ENCODE measurements around the gene DPYD.

The DPYD gene

DNA sequence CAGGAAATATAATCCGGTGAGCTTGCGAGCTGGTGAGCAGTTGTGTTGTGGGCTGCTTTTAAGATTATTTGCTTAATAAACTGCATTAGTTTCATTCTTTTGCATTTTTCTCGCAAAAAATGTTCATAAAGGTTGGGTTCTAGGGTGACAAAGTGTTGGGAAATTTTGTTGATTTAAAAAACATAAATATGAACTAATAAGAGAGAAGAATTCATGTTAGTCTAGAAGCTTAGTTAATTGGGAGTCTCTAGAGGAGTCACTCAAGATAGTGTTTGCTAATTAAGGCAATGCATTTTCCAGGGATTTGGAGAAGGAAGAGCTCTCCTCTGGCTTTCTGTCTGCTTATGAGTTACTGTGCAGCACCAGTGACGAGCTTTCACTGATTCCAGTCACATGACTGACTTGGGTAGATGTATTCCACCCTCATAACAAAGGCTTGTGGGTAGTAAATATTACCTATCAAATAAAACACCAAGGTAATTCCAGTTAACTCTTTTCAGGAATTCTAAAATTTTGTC lies 782.3 kb downstream of the DPYD start:
- DNase-seq (ENCODE audit: low read depth): no peak

DNA sequence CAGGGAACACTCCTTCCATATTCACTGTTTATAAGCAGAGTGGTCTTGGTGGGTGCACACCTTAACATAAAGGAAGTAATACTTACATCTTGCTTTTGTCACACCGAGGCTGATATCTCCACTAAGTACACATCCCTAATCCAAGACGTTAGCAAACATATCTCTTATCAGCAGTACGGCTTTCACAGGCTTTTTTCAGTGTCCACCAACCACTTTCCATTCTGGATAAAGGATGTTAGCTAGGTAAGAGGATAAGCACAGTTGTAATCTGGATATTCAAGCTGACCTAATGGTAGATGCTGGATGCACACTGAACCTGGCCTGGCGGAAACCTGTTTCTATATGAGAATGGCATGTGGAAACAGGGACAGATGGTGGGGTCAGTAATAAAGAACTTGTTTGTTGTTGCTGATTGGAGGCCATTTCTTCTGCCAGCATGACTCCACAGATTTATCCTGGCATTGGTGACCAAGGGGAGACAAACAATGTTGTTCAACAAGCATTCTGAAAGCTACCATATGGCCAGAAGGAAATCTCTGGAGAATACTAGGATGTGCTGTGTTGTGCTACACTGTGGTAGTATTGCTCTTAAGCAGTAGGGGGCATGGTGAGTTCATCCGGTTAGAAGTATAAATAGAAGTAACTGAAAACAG lies 782.8 kb downstream of the DPYD start:
- peak; percentile 64 for DNase-seq (ENCODE audit: low read depth)

DNA sequence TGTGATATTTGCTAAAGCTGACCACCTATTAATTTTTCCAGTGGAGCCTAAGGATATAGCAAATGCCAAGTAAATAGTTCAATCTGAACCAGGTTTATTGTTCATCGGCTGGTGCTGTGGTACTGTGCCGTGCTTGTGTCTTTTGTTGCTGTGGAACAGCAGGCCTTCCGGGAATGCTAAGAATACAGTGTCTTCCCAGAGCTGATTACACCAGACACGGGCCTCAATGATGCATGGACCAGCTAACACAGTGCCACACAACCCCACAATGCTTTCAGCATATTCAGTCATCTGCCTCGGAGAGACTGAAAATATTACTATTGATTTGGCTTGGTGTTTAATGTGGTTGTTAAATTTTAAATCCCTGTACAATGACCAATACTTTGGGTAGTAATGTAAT lies 783.8 kb downstream of the DPYD start:
- DNase-seq (ENCODE audit: low read depth): no peak

DNA sequence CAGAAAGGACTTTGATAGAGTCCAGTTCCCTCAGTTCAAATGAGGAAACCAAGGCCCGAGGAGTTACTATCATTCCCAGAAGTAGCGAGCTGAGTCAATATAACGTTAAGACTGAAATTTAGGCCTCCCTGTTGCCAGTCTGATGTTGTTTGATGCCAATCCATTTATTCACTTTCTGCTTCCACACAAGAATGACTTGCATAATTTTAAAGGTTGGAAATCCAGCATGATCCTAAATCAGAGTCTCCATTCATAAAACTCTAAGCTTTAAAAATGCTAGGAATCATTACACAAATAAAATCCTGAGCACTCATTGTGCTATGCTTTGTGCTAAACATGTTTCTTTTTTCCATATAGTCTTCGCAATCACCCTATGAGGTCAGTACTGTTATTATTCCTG lies 784.9 kb downstream of the DPYD start:
- no peak for DNase-seq (ENCODE audit: low read depth)

DNA sequence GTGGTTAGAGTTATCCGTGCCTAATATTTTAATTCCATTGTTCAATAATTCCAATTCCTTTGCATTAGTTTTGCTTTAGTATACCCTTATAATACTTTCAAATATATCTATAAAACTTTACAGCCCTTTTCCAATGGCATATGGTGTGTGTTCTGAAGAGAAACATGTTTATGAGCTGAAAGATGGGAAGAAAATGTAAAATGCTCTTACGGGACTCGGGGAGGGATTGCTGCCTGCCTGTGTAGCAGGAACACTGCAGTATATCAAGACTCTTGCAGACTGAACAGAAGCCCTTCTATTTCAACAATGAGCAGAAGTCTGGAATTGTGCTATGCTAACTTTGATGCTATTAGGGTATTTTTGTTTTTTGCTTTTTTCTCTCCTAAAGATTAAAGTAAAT lies 792.4 kb downstream of the DPYD start:
- no peak for DNase-seq (ENCODE audit: low read depth)

DNA sequence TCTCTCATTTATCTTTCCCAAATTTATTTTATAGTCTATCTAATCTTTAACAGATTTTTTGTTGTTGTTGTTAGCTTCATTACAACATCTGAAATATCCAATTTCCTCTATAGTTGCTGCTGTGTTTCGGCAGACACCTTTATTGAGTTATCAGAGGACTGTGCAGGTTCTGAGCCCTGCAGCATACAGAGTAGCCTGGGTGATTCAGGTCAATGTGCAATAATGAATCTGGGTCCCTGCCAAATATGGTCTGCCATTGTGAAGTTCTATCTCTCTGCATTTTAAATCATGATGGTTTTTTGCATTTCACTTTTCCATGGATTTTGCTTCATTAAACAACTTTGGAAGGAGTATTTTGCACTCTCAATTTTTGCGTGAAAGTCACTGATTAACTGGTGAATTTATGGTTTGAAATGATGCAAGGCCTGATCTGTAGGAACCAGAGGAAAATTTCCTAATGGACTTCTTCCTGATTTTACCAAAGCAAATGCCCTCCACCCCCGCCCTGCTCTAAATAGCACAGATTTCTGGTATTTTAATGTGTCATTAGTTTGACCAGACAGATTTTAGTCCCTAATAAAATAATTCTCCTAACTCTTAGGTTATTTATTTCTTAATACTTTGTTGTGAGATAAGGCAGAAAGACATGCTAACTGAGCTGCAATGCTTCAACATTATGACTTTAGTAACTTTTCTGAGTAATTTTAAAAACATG lies 797.0 kb downstream of the DPYD start:
- DNase-seq (ENCODE audit: low read depth): no peak

DNA sequence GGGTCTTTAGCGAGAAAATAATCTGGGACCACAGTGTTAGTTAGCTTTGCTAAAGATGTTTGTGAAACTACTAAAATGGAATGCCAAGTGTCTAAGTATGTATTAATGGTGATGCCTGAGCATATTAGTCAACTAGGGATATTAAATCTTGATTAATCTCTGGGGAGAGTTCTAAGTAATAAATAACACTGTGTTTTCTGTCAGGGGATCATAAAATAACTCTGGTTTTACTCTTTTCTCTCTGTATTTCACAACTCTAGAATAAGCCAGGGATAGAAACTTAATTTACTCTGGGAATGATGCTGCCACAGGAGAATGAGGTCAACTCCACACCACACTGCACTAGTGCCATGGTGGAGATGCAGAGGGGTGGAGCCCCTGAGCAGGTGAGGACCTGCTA lies 800.0 kb downstream of the DPYD start:
- DNase-seq (ENCODE audit: low read depth): no peak

DNA sequence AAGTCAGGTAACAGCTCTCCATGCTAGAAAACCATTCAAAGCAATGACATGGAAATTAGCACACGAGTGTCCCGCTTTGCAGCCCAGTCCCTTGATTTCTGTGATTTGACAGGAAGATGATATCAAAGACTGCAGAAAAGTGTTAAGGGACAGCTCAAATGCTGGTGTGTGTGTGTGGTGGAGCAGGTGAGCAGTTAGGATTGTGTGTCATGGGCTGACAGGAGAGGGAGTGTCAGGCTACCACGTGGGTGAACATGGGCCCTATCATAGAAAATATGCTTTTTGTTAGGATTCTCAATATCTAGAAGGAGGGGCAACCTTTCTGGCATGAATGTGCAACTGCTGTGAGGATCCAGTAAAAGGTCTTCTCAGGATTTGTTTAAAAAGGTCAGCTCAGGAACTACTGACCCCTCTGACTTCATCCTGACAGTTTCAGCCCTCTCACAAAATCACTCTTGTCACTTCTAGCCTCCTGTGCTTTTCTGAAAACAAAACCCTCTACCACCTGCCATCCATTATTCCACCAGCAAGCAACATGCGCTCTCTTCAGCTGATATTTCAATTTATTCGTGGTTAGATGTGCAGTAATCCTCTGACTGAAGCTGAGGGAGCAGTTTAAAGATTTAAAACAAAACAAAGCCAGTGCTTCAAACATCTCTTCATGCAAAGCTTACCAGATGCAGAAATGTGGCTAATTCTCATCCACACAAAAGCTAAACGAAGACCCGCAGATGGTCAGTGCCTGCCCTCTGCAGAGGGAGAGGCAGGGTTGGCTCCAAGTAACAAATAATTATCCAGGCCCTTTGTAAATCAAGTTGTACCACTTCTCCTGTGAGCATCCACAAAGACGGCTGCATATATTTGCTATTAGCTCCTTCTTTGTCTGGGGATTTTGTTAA lies 801.3 kb downstream of the DPYD start:
- DNase-seq (ENCODE audit: low read depth): no peak

DNA sequence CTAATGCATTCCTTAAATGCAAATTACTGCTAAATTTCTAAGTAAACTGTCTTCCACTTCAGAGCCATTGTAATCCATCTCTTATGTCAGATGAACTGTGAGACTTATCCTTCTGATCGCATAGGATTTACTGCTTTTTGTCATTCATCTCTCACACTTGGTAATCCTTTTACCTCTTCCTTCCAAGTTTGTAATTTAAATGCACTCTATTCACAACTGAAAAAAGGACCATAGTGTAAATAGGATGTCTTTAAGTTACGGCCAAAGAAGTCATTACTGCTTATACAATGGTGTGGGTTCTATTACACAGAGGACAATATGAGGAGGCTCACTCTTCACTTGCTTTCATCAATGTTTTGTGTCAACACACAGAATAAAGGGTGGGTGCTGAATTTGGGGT lies 806.0 kb downstream of the DPYD start:
- no peak for DNase-seq (ENCODE audit: low read depth)

DNA sequence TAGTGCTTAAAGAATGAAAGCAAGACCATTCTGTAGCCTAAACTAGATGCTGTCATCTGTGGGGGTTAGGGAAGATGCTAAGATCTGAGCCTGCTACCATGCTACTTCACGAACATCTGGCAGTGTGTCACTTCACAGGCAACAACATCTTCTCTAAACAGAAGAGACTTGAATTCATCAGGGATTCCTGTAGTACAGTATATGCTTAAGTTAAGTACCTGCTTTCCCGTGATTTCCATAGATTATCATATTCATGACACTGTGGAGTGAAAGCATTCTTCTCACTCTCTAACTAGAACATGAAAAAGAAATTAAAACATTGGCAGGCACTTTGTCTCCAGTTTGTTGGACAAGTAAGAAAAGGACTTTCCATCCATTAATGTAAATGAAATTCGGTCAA lies 808.4 kb downstream of the DPYD start:
- no peak for DNase-seq (ENCODE audit: low read depth)

DNA sequence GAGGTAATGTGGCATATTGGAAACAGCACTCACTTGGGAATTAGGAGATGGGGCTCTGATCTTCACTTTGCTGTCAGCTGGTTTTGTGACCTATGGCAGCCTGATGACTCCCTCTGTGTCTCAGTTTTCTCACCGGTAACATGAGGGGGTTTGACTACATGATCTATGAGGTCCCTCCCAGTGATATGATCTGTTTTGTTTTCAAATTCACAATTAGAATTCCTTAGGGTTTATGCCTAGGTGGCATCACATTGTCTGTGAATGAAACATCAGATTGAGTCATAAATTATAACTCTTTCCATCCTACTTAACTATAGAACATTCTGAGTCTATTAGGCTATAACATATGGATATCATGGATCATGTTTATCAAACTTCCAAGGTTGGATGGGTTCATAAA lies 812.7 kb downstream of the DPYD start:
- DNase-seq (ENCODE audit: low read depth): no peak

DNA sequence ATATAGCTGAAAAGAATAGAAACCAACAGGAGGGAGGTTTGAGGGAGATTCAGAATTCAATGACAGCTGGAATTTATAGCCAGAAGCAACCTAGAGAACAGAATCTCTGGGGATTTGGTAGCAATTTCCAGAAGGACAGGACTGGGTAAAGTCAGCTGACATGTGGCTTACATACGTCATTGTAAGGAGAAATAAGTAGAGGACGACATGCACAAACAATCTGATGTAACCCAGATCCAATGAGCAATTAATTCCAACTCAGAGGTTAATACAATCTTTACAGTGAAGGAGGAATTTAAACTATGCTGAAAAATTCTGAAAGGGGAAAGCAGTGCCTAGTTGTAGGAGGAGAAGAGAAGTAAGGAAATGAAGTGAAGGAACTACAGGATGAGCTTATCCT lies 815.3 kb downstream of the DPYD start:
- DNase-seq (ENCODE audit: low read depth): no peak

DNA sequence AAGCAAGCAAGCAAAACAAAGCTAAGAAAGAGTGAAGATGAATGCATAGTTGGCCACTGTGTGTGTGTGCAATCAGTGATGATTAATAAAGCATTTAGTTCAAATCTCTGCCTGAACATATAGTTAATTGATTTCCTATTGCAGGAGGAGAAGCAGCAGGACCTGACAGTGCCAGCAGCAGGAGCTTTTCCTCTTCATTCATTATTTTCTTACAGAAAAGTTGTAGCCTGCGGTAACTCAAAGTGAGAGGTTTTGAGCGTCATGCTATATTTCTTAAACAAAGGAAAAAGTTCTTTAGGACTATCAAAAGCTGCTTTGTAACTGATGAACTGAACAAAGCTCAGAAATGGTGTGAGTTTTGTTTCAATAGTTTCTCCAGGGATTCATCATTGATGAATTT lies 819.3 kb downstream of the DPYD start:
- no peak for DNase-seq (ENCODE audit: low read depth)

DNA sequence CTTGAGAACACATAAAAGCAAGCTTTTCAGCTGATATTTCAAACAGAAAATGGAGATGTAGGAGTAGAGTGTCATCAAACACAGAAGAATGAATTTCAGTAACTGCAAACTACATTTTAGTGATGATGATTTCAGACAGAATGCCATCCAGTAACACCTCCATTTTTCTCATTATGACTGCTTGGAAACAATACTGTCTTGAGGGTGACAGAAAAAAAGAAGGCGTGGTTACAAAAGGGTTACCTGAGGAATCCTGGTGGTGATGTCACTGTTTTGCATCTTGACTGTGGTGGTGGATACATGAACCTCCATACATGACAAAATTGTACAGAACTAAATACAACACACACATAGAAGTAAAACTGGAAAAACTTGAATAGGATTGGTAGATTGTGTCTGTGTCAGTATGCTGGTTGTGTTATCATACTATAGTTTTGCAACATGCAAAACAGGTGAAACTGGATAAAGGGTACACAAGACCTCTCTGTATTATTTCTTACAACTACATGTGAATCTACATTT lies 823.4 kb downstream of the DPYD start:
- DNase-seq (ENCODE audit: low read depth): no peak

DNA sequence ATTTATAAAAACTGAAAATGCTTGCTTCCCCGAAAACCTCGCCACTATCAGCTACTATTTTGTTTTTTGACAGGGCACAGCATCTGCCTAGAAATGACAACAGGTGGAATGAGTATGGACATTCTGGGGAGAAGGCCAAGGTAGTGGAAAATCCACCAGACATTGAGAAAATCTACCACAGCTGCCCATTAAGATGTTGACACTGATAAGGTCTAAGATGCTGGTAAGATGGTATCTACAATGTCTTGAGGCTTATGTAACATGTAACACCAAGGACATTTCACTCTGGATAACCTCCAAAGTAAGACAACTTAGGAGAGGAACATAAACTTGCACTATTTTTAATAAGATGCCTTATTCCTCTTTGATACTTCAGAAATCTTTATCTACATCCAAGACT lies 825.1 kb downstream of the DPYD start:
- DNase-seq (ENCODE audit: low read depth): no peak

DNA sequence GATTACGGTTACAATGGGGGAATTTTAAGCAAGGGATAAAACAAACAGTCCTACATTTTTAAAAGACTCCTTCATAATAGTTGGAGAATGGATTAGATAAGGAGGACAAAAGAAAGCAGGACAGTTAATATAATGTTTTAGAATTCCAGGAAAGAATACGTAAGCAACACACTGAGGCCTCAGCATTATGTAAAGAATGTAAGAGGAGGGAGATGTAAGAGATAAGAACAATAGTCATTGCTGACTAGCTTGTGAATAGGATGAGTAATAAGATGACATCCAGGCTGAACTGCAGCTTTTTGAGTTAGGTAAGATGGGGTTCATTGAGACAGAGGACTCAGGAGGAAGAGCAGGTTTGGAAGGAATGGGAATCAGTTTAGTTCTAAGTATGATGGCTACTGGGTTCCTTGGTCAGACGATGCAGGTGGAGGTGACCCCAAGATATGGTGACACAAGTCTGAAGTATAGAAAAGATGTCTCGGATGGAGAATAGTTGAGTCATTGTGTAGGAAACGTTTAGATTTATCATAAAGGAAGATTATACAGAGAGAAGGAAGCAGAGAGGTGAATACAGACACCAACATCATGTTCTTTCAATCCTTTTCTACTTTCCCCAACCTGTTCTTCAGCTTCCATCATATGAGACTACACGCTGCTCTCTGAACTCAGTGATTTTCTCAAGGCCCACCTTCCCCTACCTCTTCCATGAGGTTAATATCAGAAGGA lies 826.4 kb downstream of the DPYD start:
- DNase-seq (ENCODE audit: low read depth): peak; percentile 50

DNA sequence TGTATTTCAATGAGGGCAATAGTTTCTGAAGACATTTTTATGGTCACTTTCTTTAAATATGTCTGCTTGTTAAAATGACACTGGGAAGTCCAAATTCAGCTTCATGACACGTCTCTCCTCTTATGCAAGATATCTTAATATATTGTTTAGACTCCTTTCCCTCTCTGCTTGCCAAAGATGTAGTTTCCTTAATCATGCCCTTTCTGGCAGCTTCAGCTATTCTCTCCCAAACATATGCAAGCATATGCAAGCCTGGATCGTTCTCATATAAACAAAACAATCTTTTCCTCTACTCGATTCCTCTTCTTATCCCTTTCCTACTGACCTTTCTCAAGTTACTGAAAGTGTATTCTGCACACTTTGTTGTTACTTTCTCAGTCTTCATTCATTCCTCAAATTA lies 827.1 kb downstream of the DPYD start:
- no peak for DNase-seq (ENCODE audit: low read depth)

DNA sequence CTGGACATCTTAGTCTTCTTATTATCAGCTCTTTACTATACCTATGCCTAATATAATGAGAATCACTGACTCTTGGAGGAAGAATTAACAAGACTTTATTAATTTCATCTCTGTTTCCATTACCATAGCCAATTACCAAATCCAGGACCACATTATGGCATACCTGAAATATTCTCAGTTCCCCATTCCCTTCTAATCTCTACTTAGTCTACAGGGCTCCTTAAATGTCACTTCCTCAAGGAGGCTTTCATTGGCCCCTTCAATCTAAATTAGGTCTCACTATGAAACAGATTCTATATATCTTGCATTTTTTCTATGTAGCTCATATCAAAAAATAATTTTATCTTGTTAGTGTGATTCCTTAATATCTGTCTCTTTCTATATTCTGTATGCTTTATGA lies 828.0 kb downstream of the DPYD start:
- no peak for DNase-seq (ENCODE audit: low read depth)

DNA sequence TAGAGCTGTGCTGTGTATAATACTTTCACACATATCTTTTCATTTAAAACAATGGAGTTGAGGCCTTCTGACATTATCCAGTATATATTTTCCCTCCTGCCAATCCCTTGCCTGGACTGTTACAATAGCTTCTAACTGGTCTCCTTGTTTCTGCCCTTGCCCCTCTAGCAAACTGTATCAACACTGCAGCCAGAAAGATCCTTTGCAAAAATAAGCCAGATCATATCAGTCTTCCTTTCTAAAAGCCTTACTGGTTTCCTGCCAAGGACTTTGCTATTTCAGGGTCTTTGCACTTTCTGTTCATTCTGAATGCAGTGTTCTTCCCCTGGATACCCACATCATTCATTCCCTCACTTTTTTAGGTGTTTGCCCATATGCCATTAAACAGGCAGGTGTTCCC lies 829.2 kb downstream of the DPYD start:
- no peak for DNase-seq (ENCODE audit: low read depth)

DNA sequence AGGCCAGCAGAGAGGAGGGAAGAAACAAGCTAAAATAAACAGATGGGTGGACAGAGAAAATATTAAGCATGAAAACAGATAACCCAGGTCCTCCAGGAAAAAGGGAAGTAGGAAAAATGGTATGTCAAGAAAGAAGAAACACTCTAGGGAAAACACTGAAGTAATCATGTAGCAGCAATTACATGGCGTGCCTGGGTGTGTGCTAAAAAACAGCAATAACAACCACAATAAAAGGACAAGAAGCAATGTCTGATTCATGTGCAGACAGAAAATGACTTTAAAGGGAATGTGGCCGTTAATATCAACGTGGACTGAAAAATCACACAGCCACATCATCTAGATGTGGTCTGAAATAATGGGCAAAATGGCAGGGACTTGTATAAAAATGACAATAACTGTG lies 829.6 kb downstream of the DPYD start:
- DNase-seq (ENCODE audit: low read depth): no peak

DNA sequence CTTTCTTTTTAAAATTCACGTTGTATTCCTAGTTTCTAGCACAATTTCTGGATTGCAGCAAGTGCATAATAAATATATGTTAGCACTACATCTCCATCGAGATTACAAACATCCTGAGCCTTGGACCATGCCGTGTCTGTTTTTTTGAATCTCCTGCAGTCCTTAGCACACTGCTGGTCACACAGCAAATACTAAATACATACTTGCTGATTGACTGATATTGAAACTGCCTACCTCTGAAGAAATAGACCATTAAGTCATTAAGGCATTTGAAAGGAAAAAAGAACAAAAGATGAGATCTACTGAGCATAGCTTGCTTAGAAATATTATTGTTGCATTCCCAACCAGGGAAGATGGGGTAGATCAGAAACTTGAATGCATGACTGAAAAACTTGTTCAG lies 830.1 kb downstream of the DPYD start:
- DNase-seq (ENCODE audit: low read depth): no peak

DNA sequence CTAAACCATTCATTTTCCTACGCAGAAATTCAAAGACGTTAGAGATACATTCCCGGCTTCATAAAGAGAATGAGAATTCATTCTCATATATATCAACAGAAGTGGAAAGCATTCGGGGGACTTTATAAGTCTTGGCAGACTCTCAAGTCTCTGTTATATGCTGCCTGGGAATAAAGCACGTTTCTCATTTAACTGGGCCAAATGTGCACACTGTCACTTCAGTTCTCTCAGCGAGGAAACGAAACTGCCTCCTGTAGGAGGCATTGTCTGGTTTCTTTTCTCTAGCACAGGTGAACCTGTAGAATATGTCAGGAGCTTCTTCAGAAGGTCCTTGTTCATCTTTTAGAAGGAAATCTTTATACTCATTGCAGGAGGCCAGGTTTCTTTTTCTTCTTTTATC lies 831.7 kb downstream of the DPYD start:
- no peak for DNase-seq (ENCODE audit: low read depth)

All from HS-27A (cell line).